Testis (tissue), 3 donors: ENCODE results near the gene SSRP1. TPM values are rescaled to one million over a fixed set of nuclear protein-coding genes. Genes with fewer than 3 reads are reported as not detected.
"Not testable (repeated sequence)": the region's sequence is repeated elsewhere in the genome, so short reads cannot be mapped to it uniquely, and the experiment has no call there.

Source experiments
- DNase-seq: peaks from one replicate; pipeline ENCODE4 v3.0.0-alpha.2; 2019
- H3K27ac ChIP-seq, 2 donors: fragments of 200-600 bp; sonication (generic); one replicate each; pipeline ENCODE4 v1.5.1; 2019
- H3K27me3 ChIP-seq: fragments of 200-600 bp; sonication (generic); one replicate; pipeline ENCODE4 v1.5.1; 2019
- H3K36me3 ChIP-seq: fragments of 200-600 bp; sonication (generic); one replicate; pipeline ENCODE4 v1.5.1; 2017; ENCODE audit warnings: low read depth; ENCODE audit errors: missing control alignments
- H3K4me1 ChIP-seq: fragments of 200-600 bp; sonication (generic); one replicate; pipeline ENCODE4 v1.5.1; 2019
- H3K4me3 ChIP-seq, 2 donors: fragments of 200-600 bp; sonication (generic); one replicate each; pipeline ENCODE4 v1.5.1; 2017 to 2019
- H3K9me3 ChIP-seq: fragments of 200-600 bp; sonication (generic); one replicate; pipeline ENCODE4 v1.5.1; 2017
- CTCF ChIP-seq, 3 experiments: fragments of 450-650 bp in 2 of 3; fragments of 200-600 bp in 1 of 3; sonication (generic) in 1 of 3; IDR thresholded peaks; one replicate each; pipeline ENCODE4 v1.5.1; 2016 to 2019; ENCODE audit warnings: antibody characterized with exemption in 3 of 3, mild to moderate bottlenecking in 2 of 3, moderate library complexity in 1 of 3
- POLR2A ChIP-seq: fragments of 450-650 bp; IDR thresholded peaks from one replicate; pipeline ENCODE4 v1.6.1; 2017; ENCODE audit warnings: antibody characterized with exemption, mild to moderate bottlenecking, moderate library complexity
- WGBS, 2 donors: methylation state at CpG; one replicate each; pipeline ENCODE4 v1.1.5; 2018; 5-methylcytosine and 5-hydroxymethylcytosine counted together
- intact Hi-C: fragments of 100-400 bp; cut with DNase I; formaldehyde crosslinking; loops from one replicate; pipeline ENCODE4 v1.15.1; 2023; ENCODE audit warnings: low total_unique reads
- polyA plus RNA-seq: library from polyadenylated mRNA; stranded (reverse); fragments of 350-450 nt; fragmentation: Illumina TruSeq; extraction: RNeasy Lipid Tissue Mini Kit (QIAGEN cat#74804); gene quantifications from one replicate; pipeline ENCODE4 v1.2.3, GENCODE V29; 2014; ENCODE audit warnings: low read depth, low replicate concordance; ENCODE audit not compliant: insufficient read depth
- total RNA-seq, 2 donors: library from RNA; depleted of rRNA; stranded (reverse); fragments of >200 nt; gene quantifications; one replicate each; pipeline ENCODE4 v1.2.3, GENCODE V29; 2016

The SSRP1 gene
- total and polyA plus RNA-seq, 3 donors from 2014 or later, result 89.1 to 111 (median 104) TPM

GRCh38 chr11:57290288-57290687 lies 45.4 kb downstream of the SSRP1 start:
- no peak for DNase-seq
- H3K27me3 ChIP-seq, result no peaks in the 10 kb centered on the region
- 57 to 63% methylated on average over 1 of the region's 1 CpG for WGBS, 2 donors
- no peak overlapping the region for H3K4me3 ChIP-seq
- TF ChIP-seq POLR2A (no peak), CTCF (IDR thresholded peaks at IDR 0.05) (no peak)
- intact Hi-C loops, result no loop called here
- H3K27ac ChIP-seq, result no peak overlapping the region
- H3K9me3 ChIP-seq, result no peaks in the 10 kb centered on the region
- H3K4me1 ChIP-seq, result peaks cover 7% of the 10 kb centered on the region
- H3K36me3 ChIP-seq, result no peaks in the 10 kb centered on the region

GRCh38 chr11:57288771-57289579 lies 46.7 kb downstream of the SSRP1 start:
- intact Hi-C loops, result no loop called here
- 55 to 69% methylated on average over 6 to 11 of the region's 11 CpGs for WGBS, 2 donors
- Histone ChIP-seq H3K27me3 (no peaks in the 10 kb centered on the region), H3K4me3 (no peak overlapping the region), H3K36me3 (no peaks in the 10 kb centered on the region), H3K9me3 (no peaks in the 10 kb centered on the region), H3K27ac (no peak overlapping the region), H3K4me1 (no peaks in the 10 kb centered on the region)
- TF ChIP-seq POLR2A, result no peak
- no peak for TF ChIP-seq CTCF (IDR thresholded peaks at IDR 0.05)
- DNase-seq, result no peak

DNA sequence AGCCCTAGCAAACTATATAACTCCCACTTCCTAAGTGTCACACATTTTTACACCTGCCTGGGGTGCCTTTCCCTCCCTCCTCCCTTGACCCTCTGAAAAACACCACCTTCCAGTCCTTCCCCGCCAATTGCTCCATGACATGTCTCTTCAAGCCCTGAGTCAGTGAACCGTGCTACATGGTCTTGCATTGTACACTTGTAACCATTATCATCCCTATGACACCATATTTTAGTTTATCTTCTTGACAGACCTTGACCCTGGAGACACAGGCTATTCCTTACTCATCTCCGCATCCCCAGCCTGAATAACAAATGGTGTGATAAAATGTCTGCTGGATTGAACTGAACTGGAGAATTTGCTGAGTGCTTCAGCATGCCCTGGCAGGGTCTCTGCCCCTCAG lies 47.8 kb downstream of the SSRP1 start:
- TF ChIP-seq POLR2A, result no peak
- no peak for TF ChIP-seq CTCF (IDR thresholded peaks at IDR 0.05)
- Histone ChIP-seq H3K9me3 (no peaks in the 10 kb centered on the region), H3K27ac (no peak overlapping the region), H3K36me3 (no peaks in the 10 kb centered on the region), H3K4me1 (no peaks in the 10 kb centered on the region), H3K4me3 (no peak overlapping the region), H3K27me3 (no peaks in the 10 kb centered on the region)
- 75 to 94% methylated on average over 3 of the region's 3 CpGs for WGBS, 2 donors
- DNase-seq, result no peak
- intact Hi-C loops, result no loop called here

GRCh38 chr11:57283231-57283990 lies 52.3 kb downstream of the SSRP1 start:
- no peak overlapping the region for H3K27ac ChIP-seq

DNA sequence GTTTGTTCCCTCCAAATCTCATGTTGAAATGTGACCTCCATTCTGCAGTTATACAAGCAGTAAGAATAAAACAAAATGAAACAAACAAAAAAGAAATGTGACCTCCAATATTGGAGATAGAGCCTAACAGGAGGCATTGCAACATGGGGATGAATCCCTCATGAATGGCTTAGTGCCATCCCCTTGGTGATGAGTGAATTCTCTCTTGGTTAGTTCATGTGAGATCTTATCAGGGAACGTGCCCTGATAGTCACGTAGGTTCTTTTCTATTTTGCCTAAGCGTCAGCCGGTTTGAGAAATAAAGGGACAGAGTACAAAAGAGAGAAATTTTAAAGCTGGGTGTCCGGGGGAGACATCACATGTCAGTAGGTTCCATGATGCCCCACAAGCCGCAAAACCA lies 54.1 kb downstream of the SSRP1 start:
- H3K27me3 ChIP-seq, DNase-seq, H3K27ac ChIP-seq, intact Hi-C loops, H3K4me3 ChIP-seq, H3K36me3 ChIP-seq, H3K4me1 ChIP-seq, H3K9me3 ChIP-seq: not testable (repeated sequence)
- WGBS, 2 donors, result 84 to 93% methylated on average over 6 of the region's 6 CpGs

More at GRCh38 chr11:57283231-57283990, 52.3 kb downstream of the SSRP1 start:
- TF ChIP-seq POLR2A, result no peak
- no peak for TF ChIP-seq CTCF (IDR thresholded peaks at IDR 0.05)
- DNase-seq, result no peak
- Histone ChIP-seq H3K4me1 (no peaks in the 10 kb centered on the region), H3K27me3 (no peaks in the 10 kb centered on the region), H3K9me3 (no peaks in the 10 kb centered on the region), H3K4me3 (no peak overlapping the region), H3K36me3 (no peaks in the 10 kb centered on the region)
- 98 to 100% methylated on average over 2 of the region's 2 CpGs for WGBS, 2 donors
- intact Hi-C loops, result no loop called here
